GM19025 (cell line): ENCODE data around the gene CORO2B.

ENCODE experiments used
- ATAC-seq: cut with Tn5 transposase; IDR thresholded peaks from one replicate; pipeline ENCODE4 v1.9.1; 2021; ENCODE audit warnings: mild to moderate bottlenecking, low read depth, moderate library complexity; ENCODE audit not compliant: unreplicated experiment

The CORO2B gene, protein sequence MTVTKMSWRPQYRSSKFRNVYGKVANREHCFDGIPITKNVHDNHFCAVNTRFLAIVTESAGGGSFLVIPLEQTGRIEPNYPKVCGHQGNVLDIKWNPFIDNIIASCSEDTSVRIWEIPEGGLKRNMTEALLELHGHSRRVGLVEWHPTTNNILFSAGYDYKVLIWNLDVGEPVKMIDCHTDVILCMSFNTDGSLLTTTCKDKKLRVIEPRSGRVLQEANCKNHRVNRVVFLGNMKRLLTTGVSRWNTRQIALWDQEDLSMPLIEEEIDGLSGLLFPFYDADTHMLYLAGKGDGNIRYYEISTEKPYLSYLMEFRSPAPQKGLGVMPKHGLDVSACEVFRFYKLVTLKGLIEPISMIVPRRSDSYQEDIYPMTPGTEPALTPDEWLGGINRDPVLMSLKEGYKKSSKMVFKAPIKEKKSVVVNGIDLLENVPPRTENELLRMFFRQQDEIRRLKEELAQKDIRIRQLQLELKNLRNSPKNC

DNA sequence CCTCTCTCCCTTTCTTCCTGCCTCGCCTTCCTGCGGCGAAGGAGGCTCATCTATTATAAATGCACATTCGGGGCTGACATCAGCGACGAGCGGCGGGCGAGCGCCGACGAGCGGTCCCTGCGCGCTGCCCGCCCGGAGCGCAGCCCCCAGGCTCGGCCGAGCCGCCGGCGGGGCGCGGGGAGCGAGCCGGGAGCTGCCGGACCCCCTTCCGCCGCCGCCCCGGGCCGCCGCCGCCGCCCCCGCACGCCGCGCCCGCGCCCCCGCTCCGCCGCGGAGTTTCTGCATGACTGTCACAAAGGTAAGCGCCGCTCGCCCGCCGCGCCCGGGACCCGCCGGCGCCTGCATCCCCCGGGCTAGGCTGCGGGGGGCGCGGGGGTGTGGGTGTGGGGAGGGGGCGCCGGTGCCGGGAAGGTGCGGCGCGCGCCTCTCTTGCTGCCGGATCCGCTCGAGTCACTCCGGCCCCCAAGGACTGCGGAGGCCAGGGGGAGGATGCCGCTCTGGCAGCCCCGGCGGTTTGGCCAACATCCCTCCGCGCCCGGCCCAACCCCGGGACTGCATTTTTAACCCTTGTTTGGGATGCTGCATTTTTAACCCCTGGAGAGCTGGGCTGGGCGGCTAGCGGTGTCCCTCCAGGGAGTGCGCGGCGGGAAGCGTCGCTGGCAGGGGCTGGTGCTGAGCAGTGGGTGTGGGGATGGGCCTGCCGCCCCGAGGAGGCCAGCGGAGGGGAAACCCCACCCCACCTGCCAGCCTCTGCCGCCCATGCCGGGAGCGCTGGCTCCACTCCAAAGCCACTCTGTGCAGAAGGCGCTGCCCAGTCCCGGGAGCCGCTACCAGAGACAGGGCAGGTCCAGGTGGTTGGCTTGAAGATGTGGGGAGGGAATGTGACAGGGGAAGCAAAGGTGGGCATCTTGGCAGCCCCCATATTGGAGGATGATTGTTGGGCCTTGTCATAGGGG, at the start of gene CORO2B:
Gene CORO2B, plus strand, starts transcription at position 14 of the 956 bp plus-strand sequence. Its CDS starts 270 bp downstream, at position 284.
- no peak for ATAC-seq

DNA sequence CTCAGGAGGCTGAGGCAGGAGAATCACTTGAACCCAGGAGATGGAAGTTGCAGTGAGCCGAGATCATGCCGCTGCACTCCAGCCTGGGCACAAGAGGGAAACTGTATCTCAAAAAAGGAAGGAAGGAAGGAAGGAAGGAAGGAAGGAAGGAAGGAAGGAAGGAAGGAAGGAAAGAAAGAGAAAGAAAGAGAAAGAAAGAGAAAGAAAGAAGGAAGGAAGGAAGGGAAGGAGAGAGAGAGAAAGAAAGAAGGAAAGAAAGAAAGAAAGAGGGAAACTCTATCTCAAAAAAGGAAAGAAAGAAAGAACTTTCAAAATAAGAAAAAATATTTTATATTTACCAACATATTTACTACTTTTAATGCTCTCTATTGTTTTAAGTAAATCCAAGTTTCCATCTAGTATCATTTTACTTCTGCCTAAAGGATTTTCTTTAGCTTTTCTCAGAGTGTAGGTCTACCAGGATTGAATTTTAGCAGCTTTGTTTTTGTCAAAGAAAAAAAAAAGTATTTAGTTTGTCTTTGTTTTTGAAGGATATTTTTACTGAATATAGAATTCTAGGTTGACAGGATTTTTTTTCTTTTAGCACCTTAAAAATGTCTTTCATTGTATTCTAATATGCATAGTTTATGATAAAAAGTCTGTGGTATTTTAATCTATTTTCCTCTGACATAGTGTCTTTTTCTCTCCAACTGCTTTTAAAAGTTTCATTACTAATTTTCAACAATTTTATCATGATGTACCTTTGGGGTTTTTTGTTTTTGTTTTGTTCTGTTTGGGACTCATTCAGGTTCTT, 47.2 kb upstream of the CORO2B start:
- no peak for ATAC-seq

DNA sequence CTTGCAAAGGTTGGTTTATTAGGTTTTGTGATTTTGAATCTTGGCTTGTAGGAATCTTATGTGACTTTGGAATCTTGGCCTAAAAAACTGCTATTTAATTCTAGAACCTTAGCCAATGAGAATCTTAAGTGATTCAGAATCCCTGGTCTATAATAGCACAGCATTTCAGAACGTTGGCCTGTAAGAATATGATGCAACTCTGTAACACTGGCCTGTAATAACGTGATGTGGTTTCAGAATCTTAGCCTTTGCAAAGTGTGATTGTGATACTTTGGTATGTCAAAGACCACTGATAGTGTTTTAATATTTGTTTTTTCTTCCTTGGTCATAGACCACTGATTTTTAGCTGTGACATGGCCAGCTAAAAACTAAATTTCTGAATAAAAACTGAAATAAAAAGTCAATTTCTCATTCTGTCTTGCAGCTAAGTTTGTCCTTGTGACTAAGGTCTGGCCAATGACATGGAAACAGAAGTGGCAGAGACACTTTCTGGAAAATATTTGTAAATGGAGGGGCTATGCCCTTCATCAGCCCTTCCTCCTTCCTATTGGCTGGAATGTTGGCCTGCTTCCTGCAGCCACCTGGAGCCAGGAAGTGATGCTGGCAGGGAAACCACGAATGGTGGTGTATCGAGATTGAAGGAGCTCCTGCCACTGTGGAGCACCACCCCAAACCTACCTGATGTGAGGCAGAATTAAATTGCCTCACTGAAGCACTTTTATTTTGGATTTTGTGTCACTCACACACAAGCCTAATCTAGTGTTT, 42.3 kb upstream of the CORO2B start:
- ATAC-seq = no peak

DNA sequence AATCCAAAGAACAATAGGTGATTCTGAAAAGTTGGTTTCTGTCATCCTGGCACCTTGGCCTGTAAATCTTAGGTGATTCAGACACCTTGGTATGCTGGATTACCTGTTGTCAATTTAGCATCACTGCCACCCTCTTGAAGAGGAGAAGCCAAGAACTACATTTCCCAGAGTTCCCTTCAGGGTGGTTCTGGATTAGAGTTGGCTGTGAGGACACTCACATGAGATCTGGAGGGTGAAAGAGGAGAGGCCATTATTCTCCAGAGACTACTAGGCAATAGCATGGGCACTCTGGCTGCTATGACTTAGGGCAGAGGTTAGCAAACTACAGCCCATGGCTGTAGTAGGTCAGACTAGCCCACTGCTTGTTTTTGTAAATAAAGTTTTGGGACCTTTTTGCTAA, 41.7 kb upstream of the CORO2B start:
- no peak for ATAC-seq

DNA sequence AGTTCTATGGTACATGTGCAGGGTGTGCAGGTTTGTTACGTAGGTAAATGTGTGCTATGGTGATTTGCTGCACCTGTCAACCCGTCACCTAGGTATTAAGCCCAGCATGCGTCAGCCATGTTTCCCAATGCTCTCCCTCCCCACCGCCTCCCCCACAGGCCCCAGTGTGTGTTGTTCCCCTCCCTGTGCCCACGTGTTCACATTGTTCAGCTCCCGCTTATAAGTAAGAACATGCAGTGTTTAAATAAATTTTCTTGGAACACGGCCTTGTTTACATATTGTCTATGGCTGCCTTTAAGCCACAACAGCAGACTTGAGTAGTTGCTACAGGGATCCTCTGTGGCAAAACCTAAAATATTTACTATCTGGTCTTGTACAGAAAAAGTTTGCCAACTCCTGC, 41.3 kb upstream of the CORO2B start:
- ATAC-seq = no peak

DNA sequence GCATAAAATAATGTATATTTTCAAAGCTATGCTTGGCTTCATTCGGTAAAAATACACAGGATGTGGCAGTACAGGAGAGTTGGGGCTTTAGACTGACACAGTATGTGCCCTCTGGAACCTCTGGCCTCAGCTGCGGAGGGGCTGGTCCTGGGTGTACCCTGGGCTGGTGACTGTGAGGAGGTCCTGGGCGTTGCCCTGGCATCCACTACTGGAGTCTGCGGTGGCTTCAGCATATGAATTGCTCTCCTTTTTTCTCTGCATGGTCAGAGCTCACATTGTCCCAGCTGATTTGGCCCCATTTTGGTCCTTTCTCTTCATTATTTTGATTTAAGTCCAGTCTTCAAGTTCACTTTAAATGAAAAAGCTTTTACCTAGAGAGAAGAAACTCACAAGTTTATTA, 40.5 kb upstream of the CORO2B start:
- no peak for ATAC-seq

DNA sequence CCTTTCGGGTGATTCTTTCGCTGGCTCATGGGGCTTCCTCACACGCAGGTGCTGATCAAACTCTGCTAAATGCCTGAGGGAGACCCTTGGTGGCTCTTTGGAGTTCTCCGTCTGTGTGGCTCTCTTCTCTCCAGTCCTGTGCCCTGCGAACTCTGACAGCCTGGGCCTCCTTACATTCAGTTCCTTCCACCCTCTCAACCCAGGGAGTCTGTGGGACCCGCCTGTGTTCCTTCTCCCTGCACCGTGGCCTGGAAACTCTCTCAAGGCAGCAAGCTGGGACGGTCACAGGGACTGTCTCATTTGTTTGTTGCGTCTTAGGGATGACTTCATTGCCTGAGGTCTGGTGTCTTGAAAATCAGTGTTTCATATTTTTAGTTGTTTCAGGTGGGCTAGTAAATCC, 37.0 kb upstream of the CORO2B start:
- ATAC-seq = no peak

DNA sequence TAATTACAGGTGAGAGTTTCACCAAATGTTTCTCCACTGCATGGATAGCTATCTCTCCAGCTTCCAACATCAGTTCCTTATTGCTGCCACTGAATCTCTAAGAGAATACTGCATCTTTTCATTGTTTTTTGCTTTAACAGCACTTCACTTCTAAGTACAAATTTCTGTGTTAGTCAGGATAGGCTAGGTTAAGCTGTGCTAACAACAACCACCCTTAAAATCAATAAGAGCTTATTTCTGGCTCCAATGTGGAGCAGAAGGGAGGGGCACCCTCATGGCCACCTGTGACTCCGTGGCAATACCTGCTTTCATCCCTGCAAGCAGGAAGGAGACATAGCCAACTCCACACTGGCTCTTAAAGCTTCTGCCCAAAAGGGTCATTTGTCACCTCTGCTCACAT, 36.4 kb upstream of the CORO2B start:
- no peak for ATAC-seq

DNA sequence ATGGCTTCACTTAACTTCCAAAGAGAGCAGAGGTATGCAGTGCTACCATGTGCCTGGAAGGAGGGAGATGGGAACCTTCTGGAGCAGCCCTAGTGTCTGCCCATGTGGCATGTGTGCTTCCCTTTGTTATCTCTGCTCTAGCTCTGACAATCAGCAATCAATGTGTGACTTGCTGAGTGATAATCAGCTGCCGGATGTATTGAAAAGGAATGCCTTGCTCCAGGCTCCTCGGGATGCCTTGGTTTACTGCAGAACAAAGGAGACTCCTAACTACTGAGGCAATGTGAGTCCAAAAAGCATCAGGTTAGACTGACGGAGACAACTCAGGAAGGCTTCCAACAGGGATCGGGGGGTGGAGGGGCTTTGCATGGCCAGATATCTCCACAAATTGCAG, 36.0 kb upstream of the CORO2B start:
- no peak for ATAC-seq

DNA sequence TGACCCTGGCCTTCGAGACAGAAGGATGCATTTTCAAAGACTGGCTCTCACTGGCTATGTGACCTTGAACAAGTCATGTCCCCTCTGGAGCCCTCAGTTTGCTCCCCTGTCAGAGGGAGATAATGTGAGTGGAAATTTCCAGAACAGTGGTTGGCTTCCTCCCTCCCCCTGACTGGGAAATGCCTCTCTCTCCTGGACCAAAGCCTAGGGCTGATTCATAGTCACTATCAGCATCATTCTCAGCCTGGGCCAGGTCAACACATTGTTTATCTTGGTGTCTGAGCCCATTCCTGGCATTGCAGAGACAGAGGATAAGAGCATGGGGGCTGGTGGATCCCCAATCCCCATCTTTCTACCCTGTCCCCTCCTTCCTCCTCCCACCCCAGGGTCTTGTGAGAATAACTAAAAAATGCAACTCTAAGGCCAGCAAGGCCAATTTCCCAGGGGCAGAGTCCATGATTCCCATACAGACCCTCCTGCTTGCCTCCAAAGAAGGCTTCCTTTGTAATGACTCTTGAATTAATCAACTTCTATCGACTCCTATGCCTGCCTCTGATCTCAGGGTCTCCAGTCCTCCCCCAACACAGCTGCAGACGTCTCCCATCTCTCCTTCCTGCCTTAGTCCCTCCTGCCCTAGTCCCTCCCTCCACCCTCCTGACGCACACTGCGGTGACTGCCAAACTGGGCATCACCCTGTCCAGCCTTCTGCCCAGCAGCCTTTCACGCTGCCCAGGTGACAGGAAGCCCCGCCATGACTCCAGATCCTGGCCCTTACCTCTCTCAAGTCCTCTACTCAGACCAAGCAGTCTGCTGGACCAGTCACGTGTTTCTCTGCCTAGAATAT, 35.4 kb upstream of the CORO2B start:
- ATAC-seq = no peak

DNA sequence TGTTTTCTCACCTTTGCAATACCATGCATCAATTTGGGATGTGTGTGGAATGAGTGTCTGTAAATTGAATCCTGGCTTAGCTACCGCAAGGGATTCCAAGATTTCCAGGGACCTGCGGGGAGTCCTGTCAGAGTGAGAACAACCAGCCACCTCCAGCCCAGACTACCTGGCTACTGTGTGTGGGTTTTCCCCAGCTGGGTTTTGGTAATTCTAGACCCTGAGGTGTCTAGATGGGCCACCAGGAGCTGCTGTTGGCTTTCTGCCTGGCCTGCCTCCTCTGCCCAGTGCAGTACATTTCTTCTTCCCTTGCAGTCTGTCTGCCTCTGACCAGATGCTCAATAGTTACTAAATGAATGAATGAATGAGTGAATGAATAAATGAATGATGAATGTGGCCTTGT, 32.5 kb upstream of the CORO2B start:
- ATAC-seq = no peak

DNA sequence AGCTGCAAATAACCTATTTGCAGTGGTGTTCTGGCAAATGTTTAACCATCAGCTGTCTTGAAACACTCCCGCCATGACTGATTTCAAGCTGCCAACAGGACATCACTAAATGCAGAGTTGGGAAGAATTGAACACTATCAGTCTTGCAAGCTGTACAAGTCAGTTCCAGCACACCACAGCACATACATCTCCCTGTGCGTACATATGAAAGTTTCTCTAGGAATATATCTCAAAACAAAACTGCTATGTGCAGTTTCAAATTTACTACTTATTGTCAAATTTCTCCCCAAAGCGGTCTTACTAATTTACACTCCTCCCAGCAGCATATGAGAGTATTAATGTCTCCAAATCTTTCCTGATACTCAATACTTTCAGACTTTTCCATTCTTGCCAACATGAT, 30.4 kb upstream of the CORO2B start:
- no peak for ATAC-seq

DNA sequence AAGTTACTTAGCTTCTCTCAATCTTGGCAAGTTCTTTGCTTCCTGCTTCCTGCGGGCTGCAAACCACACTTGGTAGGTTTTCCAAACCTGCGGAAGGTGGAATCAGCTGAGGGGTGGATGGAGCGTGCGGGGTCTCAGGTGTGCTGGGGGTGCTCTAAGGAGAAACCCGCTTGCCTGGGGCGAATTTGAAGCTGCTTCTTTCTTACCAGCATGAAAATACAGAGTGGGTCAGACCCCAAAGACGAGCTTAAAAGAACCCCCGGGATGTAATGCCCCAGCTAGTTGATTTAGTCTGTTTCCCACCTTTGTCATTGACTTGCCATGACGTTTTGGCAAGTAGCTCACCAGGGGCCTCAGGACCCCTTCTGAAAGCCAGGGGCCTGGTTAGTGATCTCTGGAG, 28.8 kb upstream of the CORO2B start:
- ATAC-seq = no peak

DNA sequence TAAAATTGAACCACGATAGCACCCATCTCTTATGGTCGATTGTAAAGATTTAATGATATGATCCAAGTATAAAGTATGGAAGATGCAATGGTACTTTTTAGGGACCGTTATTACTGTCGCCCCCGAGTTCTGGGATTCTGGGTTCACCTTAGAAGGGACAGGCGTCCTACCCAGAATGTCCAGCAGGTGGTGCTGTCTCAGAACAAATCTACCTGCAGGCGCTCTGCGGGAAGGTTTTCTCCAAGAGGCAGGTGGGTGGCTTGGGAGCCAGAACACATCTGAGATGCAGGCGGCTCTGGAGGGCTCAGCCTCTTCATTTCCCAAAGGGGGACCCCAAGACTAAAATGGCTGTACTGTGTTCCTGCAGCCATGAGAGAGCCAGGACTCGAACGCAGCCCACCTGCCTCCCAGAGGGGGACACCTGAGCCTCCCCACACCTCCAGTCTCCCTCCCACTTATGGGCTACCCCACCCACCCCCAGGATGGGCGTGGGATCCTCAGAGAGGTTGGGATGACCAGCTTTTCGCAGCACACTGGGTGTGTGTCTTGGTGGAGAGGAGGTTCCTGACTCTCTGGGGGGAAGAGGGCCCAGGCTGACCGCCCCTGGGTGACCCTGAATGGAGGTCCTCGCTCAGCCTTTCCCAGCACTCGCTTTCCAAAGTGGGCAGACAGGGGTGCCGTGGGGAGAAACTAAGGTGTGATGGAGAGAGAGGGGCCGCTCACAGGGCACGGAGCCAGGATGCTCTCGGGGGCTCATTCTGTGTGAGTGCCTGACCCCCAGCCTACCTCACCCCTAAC, 28.1 kb upstream of the CORO2B start:
- no peak for ATAC-seq

DNA sequence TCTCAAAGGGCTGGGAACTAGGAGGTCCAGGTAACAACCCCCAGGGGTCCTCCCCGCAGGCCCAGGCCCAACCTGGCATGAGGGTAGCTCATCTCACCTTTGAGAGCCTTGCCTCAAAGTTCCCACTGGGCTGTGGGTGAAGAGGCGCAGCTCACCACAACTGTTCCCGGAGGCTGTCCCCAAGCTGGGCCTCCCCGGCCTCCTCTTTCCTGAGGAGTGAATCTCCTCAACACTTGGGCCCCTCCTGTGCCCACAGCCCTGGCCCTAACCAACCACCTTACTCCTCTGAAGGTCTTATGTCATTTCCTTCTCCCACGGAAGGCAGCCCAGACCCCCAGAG, 27.5 kb upstream of the CORO2B start:
- no peak for ATAC-seq

DNA sequence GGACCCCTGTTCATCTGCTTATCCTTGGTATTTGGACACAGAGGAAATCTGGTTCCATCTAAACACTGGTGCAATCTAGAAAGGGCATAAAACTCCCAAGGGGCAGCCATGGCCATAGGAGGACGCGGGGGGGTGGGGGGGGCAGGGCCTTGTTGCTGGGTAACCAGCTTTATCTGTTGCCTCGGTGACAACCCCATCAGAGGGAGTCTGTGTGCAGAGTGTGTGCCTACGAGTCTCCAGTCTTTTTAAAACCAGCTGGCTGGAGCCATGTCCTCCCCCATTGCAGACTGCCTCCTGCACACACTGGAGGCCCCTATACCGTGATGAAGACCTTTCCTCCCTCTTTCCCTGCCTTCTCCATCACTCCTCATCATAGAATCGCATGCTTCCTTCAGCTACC, 26.4 kb upstream of the CORO2B start:
- ATAC-seq = no peak

DNA sequence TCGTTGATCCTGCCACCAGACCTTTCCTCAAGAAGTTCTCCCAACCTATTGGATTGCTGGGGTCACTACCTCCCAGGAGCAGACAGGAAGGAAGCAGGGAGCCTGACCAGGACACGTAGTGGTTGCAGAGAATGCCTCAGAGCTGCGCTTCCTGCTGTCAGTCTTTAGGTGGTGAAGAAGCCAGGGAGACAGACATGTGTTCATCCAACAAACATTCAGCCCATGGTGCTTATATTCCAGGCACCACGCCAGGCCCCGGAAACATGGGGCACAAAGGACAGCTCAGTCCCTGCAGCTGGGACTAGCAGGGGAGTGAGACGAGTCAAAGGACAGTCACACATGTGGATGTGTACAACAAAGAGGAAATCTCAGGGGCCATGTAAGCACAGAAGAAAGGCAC, 26.0 kb upstream of the CORO2B start:
- no peak for ATAC-seq

DNA sequence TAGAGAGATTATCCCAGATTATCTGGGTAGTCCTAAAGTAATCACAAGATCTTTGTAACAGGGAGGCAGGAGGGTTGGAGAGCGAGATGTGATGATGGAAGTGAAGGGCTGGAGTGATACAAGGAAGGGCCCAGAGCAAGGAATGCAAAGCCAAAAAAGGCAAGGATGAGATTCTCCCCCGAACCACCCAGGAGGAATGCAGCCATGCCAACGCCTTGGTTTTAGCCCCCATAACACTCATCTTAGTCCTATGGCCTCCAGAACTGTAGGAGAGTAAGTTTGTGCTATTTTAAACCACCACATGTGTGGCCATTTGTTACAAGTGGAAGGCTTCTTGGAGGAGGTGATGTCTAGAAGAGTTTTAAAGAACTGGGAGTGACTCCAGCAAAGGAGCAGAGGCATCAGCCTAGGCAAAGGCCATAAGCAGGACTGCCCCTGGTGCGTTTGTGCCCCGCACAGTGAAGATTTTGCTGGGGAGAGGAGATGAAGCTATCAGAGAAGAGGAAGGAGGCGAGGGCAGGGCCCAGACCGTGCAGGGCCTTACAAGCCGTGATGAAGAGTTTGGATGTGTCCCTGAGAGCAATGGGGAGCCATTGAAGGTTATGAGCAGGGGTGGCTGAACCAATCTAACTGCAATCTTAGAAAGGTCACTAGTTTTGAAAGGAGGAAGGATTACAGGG, 25.3 kb upstream of the CORO2B start:
- no peak for ATAC-seq
